Measurements from ENCODE around the gene DIP2A.

The DIP2A gene, protein sequence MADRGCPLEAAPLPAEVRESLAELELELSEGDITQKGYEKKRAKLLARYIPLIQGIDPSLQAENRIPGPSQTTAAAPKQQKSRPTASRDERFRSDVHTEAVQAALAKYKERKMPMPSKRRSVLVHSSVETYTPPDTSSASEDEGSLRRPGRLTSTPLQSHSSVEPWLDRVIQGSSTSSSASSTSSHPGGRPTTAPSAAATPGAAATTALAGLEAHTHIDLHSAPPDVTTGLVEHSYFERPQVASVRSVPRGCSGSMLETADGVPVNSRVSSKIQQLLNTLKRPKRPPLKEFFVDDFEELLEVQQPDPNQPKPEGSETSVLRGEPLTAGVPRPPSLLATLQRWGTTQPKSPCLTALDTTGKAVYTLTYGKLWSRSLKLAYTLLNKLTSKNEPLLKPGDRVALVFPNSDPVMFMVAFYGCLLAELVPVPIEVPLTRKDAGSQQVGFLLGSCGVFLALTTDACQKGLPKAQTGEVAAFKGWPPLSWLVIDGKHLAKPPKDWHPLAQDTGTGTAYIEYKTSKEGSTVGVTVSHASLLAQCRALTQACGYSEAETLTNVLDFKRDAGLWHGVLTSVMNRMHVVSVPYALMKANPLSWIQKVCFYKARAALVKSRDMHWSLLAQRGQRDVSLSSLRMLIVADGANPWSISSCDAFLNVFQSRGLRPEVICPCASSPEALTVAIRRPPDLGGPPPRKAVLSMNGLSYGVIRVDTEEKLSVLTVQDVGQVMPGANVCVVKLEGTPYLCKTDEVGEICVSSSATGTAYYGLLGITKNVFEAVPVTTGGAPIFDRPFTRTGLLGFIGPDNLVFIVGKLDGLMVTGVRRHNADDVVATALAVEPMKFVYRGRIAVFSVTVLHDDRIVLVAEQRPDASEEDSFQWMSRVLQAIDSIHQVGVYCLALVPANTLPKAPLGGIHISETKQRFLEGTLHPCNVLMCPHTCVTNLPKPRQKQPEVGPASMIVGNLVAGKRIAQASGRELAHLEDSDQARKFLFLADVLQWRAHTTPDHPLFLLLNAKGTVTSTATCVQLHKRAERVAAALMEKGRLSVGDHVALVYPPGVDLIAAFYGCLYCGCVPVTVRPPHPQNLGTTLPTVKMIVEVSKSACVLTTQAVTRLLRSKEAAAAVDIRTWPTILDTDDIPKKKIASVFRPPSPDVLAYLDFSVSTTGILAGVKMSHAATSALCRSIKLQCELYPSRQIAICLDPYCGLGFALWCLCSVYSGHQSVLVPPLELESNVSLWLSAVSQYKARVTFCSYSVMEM (N-terminal part only)

DNA sequence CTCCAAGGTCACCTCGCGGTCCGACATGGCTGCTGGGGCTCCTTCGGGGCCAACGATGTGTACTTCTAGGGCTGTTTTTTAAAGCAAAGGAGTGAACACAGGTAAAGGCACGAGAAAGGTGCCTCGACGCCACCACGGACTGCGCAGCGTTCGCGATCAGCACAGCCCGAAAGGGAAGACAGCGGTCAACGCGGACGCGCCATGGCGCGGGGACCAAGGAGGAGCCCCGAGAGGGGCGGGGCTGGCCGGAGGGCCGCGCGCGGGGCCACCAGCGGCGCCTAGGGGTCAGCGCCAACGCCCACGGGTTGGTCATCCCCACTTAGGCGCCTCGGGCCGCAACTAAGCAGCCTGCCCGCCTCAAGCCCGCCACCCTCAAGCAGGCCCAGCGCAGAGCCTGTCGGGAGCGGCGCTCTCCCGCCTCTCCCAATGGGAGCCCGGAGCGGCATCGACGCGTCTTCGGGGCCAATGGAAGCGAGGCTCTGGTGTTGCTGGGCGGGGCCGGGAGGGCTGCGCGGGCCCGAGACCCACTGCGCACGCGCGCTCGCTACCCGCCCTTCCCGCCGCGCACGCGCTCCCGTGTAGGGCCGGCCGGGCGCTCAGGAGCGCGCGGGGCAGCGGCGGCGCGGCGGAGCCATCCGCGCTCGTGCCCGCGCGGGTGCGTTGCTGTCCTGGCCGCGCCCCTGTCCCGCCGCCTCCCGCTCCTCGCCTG lies at the start of gene DIP2A:
Gene DIP2A (plus strand): TSS at position 577 of the 709 bp plus-strand sequence. CDS start 241 bp downstream, outside the sequence.
- peak; percentile 99 for DNase-seq

DNA sequence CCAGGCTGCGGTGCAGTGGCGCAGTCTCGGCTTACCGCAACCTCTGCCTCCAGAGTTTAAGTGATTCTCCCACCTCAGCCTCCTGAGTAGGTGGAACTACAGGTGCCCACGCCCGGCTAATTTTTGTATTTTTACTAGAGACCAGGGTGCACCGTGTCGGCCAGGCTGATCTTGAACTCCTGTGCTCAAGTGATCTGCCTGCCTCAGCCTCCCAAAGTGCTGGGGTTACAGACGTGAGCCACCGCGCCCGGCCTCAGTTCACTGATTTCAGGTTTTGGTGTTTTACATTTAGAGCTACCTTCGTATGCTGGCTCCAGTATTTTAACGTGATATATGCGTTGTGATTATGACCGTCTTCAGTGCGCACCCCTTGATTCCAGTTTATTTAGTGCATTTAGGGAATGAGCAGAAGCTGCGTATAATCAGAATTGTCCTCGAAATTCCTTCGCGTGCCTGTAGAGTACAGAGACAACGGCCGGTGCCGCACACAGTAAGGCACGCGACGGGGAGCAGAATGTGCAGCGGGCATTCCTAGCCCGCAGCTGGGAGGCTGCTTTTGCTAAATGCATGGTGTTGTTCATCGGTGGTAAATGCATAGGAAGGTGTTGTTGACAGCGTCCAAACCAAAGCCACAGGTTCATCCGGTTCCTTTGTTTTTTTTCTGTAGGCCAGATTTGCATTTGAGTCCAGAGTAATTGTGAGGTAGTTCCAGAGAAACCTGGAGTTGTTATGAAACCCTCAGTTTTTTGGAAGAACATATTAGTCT lies 48.9 kb upstream of the DIP2A start:
- DNase-seq, result no peak

DNA sequence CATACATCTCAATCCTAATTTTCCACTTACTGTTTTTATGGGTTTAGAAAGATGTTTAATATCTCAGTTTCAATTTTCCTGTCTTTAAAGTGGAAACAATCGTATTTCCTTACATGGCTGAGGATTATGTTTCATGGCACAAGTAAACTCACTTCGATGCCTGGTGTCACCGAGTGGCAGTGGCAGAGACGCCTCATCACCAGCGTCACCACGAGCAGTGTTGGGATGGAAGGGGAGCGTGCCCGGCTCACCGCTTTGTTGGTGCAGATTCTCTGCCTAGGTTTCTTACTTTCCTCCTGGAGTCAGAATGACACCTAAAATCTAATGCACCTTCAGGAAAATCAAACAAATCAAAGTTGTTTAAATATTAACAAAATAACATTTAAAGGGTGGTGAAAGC lies 48.2 kb upstream of the DIP2A start:
- DNase-seq, result no peak

DNA sequence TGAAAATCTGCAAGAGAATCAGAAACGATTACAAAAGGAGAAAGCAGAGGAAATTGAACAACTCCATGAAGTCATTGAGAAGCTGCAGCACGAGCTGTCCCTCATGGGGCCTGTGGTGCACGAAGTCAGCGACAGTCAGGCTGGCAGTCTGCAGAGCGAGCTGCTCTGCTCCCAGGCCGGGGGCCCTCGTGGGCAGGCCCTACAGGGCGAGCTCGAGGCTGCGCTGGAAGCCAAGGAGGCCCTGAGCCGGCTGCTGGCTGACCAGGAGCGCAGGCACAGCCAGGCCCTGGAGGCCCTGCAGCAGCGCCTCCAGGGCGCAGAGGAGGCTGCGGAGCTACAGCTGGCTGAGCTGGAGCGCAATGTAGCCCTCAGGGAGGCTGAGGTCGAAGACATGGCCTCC lies 47.5 kb upstream of the DIP2A start:
- DNase-seq, result no peak

DNA sequence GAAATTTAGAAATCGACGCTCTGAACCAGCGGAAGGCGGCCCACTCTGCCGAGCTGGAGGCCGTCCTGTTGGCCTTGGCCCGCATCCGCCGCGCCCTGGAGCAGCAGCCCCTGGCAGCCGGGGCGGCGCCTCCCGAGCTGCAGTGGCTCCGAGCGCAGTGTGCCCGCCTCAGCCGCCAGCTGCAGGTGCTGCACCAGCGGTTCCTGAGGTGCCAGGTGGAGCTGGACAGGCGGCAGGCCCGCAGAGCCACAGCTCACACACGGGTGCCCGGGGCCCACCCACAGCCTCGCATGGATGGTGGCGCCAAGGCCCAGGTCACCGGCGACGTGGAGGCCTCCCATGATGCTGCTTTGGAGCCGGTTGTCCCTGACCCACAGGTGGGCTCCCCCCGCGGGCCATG lies 47.0 kb upstream of the DIP2A start:
- no peak for DNase-seq

DNA sequence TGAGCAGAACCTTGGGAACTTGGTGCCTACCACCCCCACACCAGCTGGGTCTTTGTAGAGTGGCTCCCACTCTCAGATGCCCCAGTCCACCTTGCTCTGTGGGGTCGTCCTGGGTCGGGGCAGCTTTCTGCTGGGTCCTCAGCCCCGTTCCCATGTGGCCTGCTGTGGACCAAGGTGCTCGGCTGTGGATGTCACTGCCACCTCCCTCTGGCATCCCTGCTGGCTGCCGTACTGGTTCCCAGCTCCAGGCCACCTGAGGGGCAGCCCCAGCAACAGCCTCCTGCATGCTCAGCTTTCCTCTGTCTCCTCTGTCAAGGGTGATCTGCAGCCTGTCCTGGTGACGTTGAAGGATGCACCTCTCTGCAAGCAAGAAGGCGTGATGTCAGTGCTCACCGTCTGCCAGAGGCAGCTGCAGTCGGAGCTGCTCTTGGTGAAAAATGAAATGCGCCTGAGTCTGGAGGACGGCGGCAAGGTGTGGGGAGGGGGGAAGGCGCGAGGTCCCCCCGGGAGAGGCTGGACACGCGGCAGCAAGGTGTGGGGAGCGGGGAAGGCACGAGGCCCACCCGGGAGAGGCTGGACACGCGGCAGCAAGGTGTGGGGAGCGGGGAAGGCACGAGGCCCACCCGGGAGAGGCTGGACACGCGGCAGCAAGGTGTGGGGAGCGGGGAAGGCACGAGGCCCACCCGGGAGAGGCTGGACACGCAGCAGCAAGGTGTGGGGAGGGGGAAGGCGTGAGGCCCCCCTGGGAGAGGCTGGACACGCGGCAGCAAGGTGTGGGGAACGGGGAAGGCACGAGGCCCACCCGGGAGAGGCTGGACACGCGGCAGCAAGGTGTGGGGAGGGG lies 45.9 kb upstream of the DIP2A start:
- no peak for DNase-seq

DNA sequence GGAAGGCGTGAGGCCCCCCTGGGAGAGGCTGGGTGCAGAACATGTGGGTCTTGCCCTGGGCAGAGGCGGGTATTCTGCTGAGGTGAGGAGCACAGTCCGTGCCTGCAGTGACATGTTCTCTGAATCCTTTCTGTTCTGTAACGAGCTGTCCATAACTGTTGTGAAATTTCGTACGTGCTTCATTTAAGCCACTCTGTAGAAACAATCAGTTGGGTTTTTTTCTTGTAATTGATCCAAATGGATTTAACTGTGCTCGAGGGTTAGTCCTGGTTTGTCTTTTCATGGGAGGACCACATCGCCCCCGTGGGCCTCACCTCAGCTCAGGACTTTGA lies 45.4 kb upstream of the DIP2A start:
- no peak for DNase-seq

DNA sequence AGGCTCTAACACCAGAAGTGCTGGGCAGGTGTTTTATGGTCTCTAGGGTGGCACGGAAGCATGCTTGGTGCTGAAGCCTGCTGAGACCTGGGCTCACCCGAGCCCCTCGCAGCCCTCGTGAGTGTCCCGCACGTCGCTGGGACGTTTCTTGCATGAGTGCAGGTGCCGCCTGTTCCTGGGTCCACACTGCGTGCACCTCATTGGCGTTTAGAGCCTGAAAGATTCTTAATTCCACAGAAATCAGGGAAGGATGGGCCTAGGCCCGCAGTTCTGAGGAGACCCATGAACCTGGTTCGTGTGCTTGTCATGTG lies 43.8 kb upstream of the DIP2A start:
- DNase-seq, result no peak

DNA sequence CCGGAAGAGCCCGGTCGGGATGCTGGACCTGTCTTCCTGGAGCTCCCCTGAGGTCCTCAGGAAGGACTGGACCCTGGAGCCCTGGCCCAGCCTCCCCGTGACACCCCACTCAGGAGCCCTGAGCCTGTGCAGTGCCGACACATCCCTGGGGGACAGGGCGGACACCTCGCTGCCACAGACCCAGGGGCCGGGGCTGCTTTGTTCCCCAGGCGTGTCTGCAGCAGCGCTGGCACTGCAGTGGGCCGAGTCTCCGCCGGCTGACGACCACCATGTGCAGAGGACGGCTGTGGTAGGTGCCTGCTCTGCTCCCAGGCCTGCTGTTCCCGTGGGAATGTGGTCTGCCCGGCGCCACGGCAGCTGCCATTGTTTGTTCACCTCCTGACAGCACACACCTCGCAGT lies 42.1 kb upstream of the DIP2A start:
- no peak for DNase-seq

DNA sequence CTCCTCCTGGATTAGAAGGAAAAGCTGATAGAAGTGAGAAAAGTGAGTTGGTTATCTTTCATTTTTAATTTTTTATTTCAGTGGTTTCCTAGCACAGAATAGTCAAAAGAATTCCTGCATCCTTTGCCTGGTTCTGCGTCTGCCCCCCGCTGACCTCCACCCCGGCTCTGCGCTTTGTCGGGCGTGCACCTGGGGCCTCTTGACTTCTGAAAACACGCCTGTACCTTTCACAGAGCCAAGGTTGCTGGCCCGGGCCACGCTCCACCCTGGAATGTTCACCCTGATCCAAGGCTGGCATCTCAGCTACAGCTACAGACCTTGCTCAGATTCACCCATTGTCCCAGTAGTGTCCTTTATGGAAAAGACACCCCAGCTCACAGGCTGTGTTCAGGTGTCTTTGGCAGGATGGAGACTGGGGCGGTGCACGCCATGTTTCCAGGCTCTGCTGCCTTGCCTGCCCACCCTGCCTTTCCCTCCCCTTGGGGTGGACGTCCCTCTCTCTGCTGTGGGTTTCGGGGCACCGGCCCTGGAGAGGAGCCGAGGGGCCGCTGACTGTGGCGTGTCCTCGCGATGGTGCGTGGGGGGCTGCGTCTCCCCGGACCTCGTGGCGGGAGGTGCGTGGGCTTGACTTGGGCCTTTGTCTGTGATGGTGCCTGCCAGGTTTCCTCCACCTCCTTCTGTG lies 40.3 kb upstream of the DIP2A start:
- no peak for DNase-seq

DNA sequence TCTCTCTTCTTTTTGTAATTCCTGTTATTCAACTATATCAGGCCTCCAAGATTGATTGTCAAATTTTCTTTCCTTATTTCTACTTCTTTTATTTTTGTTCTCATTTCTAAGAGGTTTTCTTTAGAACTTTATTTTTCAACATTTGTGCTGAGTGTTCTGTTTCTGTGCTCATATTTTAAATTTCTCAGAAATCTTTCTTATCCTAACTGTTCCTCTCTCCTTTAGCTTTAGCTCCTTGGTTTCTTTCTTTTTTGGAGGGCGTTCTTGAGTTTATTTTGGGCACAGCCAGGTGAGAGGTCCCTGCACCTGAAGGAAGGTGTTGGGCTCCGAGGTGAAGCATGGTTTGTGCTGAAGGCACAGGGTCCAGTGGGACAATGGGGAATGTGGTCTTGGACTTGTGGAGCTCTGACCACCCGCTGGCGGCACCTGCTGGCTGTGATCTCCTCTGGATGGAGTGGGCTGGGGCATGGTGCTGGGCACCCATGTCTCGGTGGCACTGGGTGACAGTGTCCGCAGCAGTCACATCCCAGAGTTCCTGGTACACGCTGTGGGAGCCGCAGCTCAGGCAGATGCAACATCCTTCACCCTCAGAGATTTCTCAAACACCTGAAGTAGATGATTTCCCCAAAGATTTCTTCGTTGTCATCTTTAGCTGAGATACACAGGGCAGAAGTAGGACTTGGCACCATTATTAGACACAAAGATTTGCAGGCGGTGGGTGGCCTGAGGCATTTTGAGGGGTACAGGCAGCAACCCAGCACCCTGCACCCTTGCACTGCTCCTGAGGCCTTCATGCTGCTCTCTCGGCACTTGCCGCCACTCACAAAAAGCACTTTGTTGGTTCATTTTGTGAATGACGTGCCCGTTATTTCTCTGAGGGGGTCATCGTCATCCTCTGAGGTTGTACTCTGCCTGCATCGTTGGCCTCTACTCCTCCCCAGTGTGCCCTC lies 38.2 kb upstream of the DIP2A start:
- DNase-seq, result no peak

DNA sequence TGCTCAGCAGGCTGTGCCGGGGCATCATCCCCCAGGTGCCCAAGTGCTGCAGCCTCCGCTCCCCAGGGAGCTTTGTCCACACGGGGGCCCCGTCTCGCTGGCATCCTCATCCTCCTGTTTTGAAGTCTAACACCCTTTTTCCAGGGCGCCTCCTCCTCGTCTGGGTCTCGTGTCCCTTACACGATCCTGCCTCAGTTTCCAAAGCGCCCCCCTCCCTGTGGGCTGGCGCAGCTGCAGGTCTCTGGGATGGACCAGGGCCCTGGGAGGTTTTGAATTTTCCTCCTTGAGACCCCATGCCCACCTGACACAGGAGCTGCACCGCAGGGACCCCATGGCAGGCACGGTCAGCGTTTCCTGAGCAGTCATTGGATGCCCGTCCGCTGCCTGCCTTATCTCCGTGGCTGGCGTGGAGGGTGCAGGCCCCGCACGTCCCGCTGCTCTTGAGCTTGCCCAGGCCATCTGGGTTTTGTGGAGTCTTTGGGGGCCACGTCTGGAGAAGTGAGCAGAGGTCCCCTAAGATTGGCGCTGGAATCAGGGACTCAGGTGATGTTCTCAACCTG lies 37.4 kb upstream of the DIP2A start:
- DNase-seq, result no peak

DNA sequence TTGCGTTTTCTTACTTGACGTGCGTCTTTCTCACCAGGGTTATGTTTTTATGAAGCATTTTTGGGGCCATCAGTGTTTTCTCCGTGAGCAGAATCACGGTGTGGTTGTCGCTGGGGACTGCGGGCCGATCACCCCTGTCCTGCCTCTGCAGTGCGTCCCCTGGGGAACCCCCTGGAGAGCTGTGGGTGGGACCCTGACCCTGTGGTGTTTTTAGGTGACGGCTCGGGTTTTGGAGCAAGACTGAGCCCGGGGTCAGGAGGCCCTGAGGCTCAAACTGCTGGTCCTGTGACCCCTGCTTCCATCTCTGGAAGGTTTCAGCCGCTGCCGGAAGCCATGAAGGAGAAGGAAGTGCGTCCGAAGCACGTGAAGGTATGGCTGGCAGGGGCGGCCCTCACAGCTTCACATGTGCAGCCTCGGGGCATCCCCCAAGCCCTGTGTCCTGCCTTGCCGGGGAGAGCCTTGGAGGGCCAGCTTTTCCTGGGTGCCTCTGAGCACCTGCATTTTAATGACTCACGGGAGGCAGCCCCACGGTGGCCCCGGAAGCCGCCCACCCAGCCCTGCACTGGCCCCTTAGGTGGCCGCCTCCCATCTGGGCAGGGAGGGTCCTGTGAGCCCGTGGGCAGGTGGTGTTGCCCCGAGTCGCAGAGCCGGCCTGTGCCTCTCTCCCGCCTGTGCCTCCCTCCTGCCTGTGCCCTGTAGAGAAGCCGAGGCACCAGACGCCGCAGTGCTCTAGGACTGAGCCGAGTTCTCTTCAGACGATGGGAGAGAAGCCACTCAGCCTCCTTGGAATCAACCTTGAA lies 36.7 kb upstream of the DIP2A start:
- no peak for DNase-seq

DNA sequence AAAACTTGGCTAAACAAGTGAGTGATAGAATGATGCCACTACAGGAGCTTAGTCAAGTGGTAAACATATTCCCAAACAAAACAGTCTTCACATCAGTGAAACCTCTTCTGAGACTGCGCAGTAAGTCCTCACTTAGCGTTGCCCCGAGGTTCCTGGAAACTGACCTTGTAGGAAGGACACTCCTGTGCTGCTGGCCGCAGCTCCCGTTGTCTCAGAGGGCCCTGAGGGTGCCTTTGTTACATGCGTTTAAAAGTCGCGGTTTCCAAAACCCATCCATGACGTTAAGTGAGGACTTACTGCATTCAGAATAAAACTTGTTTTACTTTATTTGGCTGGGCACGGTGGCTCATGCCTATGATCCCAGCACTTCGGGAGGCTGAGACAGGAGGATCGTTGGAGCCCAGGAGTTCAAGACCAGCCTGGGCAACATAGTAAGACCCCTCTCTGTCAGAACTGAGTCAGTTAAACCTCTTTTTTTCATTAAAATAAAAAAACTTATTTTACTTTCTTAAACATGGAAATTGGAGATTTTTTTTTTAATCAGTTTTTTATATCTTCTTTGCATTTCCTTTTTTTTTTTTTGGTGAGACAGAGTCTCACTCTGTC lies 36.0 kb upstream of the DIP2A start:
- DNase-seq, result no peak

DNA sequence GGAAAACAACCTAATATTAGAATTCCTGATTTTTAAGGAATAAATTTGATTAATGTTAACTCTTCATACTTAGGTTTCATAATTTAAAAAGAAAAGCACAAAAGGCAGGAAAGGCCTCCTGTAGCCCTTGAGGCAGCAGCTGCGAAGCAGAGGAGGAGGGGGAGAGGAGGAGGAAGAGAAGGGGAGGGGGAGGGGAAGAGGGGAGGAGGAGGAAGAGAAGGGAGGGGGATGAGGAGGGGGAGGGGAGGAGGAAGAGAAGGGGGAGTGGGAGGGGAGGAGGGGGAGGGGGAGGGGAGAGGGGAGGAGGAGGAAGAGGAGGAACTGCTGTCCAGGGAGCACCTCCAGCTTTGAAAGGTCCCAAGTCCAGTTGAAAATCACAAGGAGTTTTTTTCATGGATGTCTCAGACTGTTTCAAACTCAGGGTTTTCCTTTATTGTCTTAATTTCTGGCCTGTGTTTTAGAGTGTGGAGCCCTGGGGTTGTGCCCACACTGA lies 35.1 kb upstream of the DIP2A start:
- no peak for DNase-seq

DNA sequence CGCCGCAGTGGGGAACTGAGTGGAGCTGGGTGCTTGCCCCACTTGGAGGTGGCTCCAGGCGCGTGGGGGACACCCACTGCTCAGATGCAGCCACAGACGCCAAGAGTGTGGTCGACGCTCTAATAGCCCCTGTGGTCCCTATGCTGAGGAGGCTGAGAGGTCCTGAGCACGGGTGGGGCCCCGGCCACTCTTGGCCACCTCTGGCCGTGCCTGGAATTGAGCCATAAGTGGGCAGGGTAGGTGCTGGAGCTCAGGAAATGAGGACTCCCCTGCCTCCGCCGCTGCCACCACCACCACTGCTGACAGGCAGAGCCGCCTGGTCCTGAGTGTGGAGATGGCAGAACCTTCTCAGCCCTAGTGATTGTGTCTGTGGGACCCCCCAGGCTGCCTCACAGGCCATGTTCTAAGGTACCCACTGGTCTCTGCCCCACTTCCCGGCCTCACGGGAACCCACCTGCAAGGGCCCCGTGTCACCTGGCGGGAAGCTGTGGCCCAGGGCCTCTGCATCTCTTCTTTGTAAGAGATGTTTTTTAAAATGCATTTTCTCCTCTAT lies 34.6 kb upstream of the DIP2A start:
- no peak for DNase-seq

DNA sequence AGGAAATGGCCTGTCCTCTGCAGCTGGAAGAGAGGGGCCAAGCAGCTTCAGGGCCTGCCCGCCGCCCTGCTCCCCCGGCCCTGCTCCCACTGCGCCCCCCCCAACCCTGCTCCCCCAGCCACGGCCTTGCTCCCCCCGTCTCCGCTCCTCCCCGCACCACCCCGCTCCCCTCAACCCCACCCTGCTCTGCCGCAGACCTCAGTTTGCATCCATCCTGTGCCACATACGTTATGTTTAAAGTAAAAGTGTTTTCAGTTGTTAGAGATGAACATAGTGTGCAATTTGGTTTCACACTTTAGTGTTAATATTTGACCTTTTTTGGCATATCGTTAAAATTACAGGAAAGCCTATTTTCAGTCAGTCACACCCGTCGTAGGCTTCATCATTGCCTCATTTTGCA lies 34.1 kb upstream of the DIP2A start:
- no peak for DNase-seq

Data from NCI-H345 (cell line).